Gastrocnemius medialis (tissue), 4 donors: ENCODE data around the gene TPO.

ENCODE experiments used
- CTCF ChIP-seq, 5 experiments: fragments of 450-650 bp in 3 of 5; fragments of 200-600 bp in 2 of 5; sonication (generic) in 2 of 5; IDR thresholded peaks in 4 of 5; conservative IDR thresholded peaks in 1 of 5; 1 replicate in 4 of 5; 2 replicates in 1 of 5; pipeline ENCODE4 v1.5.1; 2016 to 2019; ENCODE audit warnings: antibody characterized with exemption in 5 of 5, mild to moderate bottlenecking in 3 of 5, moderate library complexity in 3 of 5
- POLR2A ChIP-seq, 2 donors: fragments of 450-650 bp; IDR thresholded peaks; one replicate each; pipeline ENCODE4 v1.6.1; 2017; ENCODE audit warnings: antibody characterized with exemption in 2 of 2, mild to moderate bottlenecking in 2 of 2, moderate library complexity in 2 of 2

GRCh38 chr2:1552611-1553010 lies 139.3 kb downstream of the TPO start:
- TF ChIP-seq CTCF (IDR thresholded peaks at IDR 0.05 in 4 of 5, conservative IDR thresholded peaks at IDR 0.05 in 1 of 5) (no peak), POLR2A (IDR thresholded peaks at IDR 0.05) (no peak)
